AML-193 (cell line): ENCODE results near the gene VPS13D.

Experiments used
- DNase-seq, 2 experiments: peaks; one replicate each; lab custom pipeline; 2025; lab: John Stamatoyannopoulos, UW

Gene VPS13D

DNA sequence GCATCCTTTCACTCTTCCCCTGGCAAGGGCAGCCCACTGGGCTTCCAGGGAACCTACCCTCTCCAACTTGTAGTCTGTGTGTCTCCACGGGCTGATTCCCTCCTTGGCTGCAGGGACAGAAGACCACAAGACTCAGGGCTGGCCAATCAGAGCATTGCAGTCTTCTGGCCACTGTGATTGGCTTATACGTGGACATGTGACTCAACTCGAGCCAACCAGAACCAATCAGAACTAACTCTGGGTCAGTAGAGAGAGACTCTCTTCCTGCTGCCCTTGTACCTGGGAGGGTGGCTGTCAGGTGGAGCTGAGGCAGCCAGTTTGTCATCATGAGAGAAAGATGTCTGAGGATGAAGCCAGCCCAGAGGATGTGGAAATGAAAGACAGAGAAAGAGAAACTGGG, 324.1 kb downstream of the VPS13D start:
- DNase-seq, result no peak

GRCh38 chr1:12554521-12555305, 324.9 kb downstream of the VPS13D start:
- no peak for DNase-seq

DNA sequence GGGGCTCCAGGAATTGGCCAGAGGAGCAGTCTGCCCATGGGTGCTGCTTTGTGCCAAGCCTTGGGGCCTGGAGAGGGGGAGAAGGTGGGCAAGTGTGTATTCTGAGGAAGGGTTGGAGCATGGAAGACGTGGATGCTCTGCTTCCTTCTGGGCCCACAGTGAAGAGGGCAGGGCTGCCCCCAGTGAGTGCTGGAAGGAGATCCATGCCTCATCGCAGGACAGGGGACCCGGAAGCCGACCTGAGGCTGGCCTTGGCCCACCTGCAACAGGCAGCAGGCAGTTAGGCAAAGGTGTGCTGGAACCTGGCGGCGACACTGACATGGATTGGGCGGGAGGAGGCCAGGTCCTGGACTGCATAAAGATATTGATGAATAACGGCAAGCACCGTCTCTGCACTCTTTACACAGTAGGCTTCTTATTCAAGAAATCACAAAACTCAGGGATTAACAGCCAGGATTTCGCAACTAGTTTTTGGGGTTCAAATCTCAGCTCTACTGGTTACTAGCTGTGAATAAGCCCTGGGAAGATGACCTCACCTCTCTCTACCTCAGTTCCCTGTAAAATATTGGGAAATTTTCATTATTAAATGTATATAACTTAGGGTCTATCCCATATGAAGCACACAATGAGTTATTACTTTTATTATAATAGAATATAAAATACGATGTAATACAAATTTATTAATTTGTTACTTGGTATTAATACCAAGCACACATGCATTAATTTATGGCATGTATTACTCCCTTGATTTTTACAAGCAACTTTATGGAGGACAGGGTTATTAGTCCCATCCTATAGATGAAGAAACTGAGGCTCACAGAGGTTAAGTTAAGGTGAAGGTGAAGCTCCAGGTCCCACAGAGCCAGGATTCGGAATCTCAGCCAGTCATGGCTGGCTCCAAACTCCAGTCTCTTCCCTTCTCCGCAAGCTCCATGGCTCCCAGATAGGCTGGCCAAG, 325.9 kb downstream of the VPS13D start:
- no peak for DNase-seq

- DNase-seq, result no peak
Observed at GRCh38 chr1:12556368-12556930, 326.6 kb downstream of the VPS13D start.

- no peak for DNase-seq
Observed at GRCh38 chr1:12556957-12557935, 327.4 kb downstream of the VPS13D start.

- DNase-seq, result no peak
Observed at GRCh38 chr1:12561121-12561520, 331.3 kb downstream of the VPS13D start.
